Breast epithelium (tissue), 4 donors: ENCODE data around the gene NT5DC1. TPM values are rescaled to one million over a fixed set of nuclear protein-coding genes. Genes with fewer than 3 reads are reported as not detected.

Experiments used
- DNase-seq, 2 donors: peaks; one replicate each; pipeline ENCODE4 v3.0.0-alpha.2; 2019; ENCODE audit warnings: low spot score in 2 of 2
- H3K27ac ChIP-seq, 2 donors: fragments of 200-600 bp; sonication (generic) in 1 of 2; one replicate each; pipeline ENCODE4 v1.5.1; 2016 to 2019; ENCODE audit warnings: mild to moderate bottlenecking in 1 of 2
- H3K27me3 ChIP-seq, 2 donors: fragments of 200-600 bp; sonication (generic) in 1 of 2; one replicate each; pipeline versions ENCODE4 v1.5.1 to v1.6.0; 2017 to 2019; ENCODE audit warnings: control low read depth in 1 of 2, mild to moderate bottlenecking in 1 of 2
- H3K36me3 ChIP-seq: fragments of 200-600 bp; one replicate; pipeline ENCODE4 v1.5.1; 2019
- H3K4me1 ChIP-seq, 2 donors: fragments of 200-600 bp; sonication (generic); one replicate each; pipeline ENCODE4 v1.5.1; 2016 to 2019; ENCODE audit warnings: control low read depth in 1 of 2
- H3K4me3 ChIP-seq, 3 donors: fragments of 200-600 bp; sonication (generic); 1 replicate in 2 of 3; 2 replicates in 1 of 3; pipeline ENCODE4 v1.5.1; 2016 to 2019; ENCODE audit warnings: mild to moderate bottlenecking in 3 of 3, moderate library complexity in 2 of 3
- H3K9me3 ChIP-seq, 2 donors: fragments of 200-600 bp; sonication (generic) in 1 of 2; one replicate each; pipeline ENCODE4 v1.5.1; 2016 to 2019; ENCODE audit warnings: control low read depth in 1 of 2
- CTCF ChIP-seq, 3 donors: fragments of 450-650 bp; IDR thresholded peaks; one replicate each; pipeline ENCODE4 v1.5.1; 2016 to 2017; ENCODE audit warnings: antibody characterized with exemption in 3 of 3, mild to moderate bottlenecking in 3 of 3, moderate library complexity in 3 of 3
- POLR2A ChIP-seq: fragments of 450-650 bp; IDR thresholded peaks from one replicate; pipeline ENCODE4 v1.6.1; 2016; ENCODE audit warnings: antibody characterized with exemption, mild to moderate bottlenecking, moderate library complexity
- POLR2AphosphoS5 ChIP-seq, 3 donors: sonication (generic); formaldehyde crosslinking; IDR thresholded peaks; one replicate each; pipeline ENCODE4 v1.6.1; 2017; ENCODE audit warnings: antibody characterized with exemption in 3 of 3
- intact Hi-C: fragments of 100-400 bp; cut with DNase I; formaldehyde crosslinking; loops from one replicate; pipeline ENCODE4 v1.15.1; 2023; ENCODE audit warnings: low total_unique reads
- total RNA-seq, 3 donors: library from RNA; depleted of rRNA; stranded (reverse); fragments of >200 nt; gene quantifications; one replicate each; pipeline ENCODE4 v1.1.0, GENCODE V29; 2016

Gene NT5DC1
- total RNA-seq, 3 donors from 2014 or later = 11.2 to 13.3 (median 11.8) TPM

GRCh38 chr6:116152620-116153019 is 52.0 kb downstream of the NT5DC1 start:
- TF ChIP-seq CTCF (IDR thresholded peaks at IDR 0.05) = no peak
- TF ChIP-seq POLR2A = no peak
- TF ChIP-seq POLR2AphosphoS5 (IDR thresholded peaks at IDR 0.05) = no peak
- Histone ChIP-seq H3K4me1 (no peaks in the 10 kb centered on the region), H3K4me3 (no peak overlapping the region), H3K27ac (no peak overlapping the region), H3K27me3 (no peaks in the 10 kb centered on the region), H3K36me3 (no peaks in the 10 kb centered on the region), H3K9me3 (no peaks in the 10 kb centered on the region)
- intact Hi-C loops = no loop called here
- DNase-seq = no peak

- Histone ChIP-seq H3K4me3 (no peak overlapping the region), H3K27me3 (no peaks in the 10 kb centered on the region), H3K36me3 (no peaks in the 10 kb centered on the region), H3K27ac (no peak overlapping the region), H3K9me3 (no peaks in the 10 kb centered on the region), H3K4me1 (no peaks in the 10 kb centered on the region)
- no peak for DNase-seq
- TF ChIP-seq POLR2A (no peak), CTCF (IDR thresholded peaks at IDR 0.05) (no peak), POLR2AphosphoS5 (IDR thresholded peaks at IDR 0.05) (no peak)
- intact Hi-C loops = no loop called here
These were observed 54.2 kb downstream of the NT5DC1 start for GRCh38 chr6:116154887-116155286.

- Histone ChIP-seq H3K4me3 (no peak overlapping the region), H3K27ac (no peak overlapping the region), H3K27me3 (no peaks in the 10 kb centered on the region), H3K36me3 (no peaks in the 10 kb centered on the region), H3K9me3 (no peaks in the 10 kb centered on the region), H3K4me1 (no peaks in the 10 kb centered on the region)
- no peak for DNase-seq
- intact Hi-C loops = no loop called here
- TF ChIP-seq POLR2A = no peak
- TF ChIP-seq POLR2AphosphoS5 (IDR thresholded peaks at IDR 0.05) = no peak
- no peak for TF ChIP-seq CTCF (IDR thresholded peaks at IDR 0.05)
These were observed 56.0 kb downstream of the NT5DC1 start for GRCh38 chr6:116156405-116157326.

- no peaks in the 10 kb centered on the region for H3K36me3 ChIP-seq
- H3K4me1 ChIP-seq = no peaks in the 10 kb centered on the region
- H3K27me3 ChIP-seq = no peaks in the 10 kb centered on the region
- no peak for DNase-seq
- intact Hi-C loops = no loop called here
- H3K4me3 ChIP-seq = no peak overlapping the region
- TF ChIP-seq POLR2A (no peak), CTCF (IDR thresholded peaks at IDR 0.05) (no peak)
- no peaks in the 10 kb centered on the region for H3K9me3 ChIP-seq
- H3K27ac ChIP-seq = no peak overlapping the region
These were observed 56.7 kb downstream of the NT5DC1 start for GRCh38 chr6:116157391-116157790.

GRCh38 chr6:116158641-116159040 is 58.0 kb downstream of the NT5DC1 start:
- intact Hi-C loops = no loop called here
- Histone ChIP-seq H3K4me1 (no peaks in the 10 kb centered on the region), H3K4me3 (no peak overlapping the region), H3K27ac (no peak overlapping the region), H3K36me3 (no peaks in the 10 kb centered on the region), H3K27me3 (no peaks in the 10 kb centered on the region), H3K9me3 (no peaks in the 10 kb centered on the region)
- DNase-seq = no peak
- no peak for TF ChIP-seq POLR2A
- TF ChIP-seq CTCF (IDR thresholded peaks at IDR 0.05) = no peak
- TF ChIP-seq POLR2AphosphoS5 (IDR thresholded peaks at IDR 0.05) = no peak
